Measurements from ENCODE around the gene TTI1. TPM values are rescaled to one million over a fixed set of nuclear protein-coding genes. Genes with fewer than 3 reads are reported as not detected.

The TTI1 gene
- total RNA-seq, 2 donors from 2014 or later, result 10.4 to 12.7 TPM

DNA sequence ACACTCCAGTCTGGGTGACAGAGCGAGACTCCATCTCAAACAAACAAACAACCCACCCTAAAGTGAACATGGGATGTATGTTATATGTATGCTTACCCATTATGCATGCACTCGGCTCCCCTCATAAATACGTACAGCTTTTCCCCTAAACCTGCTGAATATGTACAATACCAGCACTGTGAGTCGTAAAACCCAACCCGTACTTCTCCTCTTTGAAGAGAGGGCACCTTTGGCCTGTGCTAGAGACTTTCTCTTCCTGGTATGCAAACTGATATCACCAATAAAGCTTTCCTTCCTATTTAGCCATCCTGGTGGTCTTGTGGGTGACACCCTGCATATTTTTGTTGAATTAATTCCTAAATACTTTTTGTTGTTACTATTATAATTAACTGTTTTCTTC is 79.1 kb downstream of the TTI1 start:
- no peak for DNase-seq (ENCODE audit: low spot score)
- intact Hi-C loops (cut with DNase I), result no loop called here

- intact Hi-C loops (cut with DNase I), result no loop called here
- no peak for DNase-seq (ENCODE audit: low spot score)
Measured at GRCh38 chr20:37948956-37949355, 84.3 kb downstream of the TTI1 start.

DNA sequence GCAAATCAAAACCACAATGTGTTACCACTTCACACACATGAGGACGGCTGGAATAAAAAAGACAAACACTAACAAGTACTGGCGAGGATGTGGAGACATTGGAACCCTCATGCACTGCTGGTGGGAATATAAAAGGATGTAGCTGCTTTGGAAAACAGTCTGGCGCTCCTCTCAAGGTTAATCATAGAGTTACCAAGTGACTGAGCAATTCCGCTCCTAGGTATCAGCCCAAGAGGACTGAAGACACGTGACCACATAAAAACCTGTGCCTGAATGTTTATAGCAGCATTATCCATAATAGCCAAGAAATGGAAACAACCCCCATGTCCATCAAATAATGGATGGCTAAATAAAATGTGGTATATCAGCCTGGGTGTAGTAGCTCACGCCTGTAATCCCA is 85.3 kb downstream of the TTI1 start:
- intact Hi-C loops (cut with DNase I), result no loop called here
- no peak for DNase-seq (ENCODE audit: low spot score)

GRCh38 chr20:37946946-37947345 is 86.3 kb downstream of the TTI1 start:
- DNase-seq (ENCODE audit: low spot score), result no peak
- intact Hi-C loops (cut with DNase I), result no loop called here

GRCh38 chr20:37945091-37945547 is 88.1 kb downstream of the TTI1 start:
- intact Hi-C loops (cut with DNase I), result no loop called here
- no peak for DNase-seq (ENCODE audit: low spot score)

DNA sequence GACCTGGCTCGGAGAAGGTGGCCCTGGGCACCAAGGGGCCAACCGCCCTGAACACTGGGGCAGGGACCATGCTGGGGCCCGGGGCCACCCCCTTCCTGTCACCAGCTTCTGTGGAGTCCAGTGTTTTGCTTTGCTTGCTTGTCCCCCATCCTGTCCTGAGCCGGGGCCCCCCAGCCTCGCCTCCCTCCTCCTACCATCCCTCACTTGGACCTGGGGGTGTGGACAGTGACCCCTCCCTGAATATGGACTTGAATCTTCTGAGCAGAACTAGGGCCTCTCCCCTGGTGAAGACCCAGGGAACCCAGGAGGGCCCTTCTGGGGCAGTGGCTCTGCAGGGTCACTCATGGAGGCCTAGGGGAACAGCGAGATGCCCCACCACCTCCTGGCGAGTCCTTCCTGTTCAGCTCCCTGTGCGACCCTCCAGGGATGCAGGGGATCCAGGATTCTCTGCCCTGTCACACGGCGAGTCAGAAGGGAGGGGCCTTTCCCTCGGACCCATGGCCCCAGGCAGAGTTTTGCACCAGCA is 88.7 kb downstream of the TTI1 start:
- no peak for DNase-seq (ENCODE audit: low spot score)
- intact Hi-C loops (cut with DNase I), result no loop called here

DNA sequence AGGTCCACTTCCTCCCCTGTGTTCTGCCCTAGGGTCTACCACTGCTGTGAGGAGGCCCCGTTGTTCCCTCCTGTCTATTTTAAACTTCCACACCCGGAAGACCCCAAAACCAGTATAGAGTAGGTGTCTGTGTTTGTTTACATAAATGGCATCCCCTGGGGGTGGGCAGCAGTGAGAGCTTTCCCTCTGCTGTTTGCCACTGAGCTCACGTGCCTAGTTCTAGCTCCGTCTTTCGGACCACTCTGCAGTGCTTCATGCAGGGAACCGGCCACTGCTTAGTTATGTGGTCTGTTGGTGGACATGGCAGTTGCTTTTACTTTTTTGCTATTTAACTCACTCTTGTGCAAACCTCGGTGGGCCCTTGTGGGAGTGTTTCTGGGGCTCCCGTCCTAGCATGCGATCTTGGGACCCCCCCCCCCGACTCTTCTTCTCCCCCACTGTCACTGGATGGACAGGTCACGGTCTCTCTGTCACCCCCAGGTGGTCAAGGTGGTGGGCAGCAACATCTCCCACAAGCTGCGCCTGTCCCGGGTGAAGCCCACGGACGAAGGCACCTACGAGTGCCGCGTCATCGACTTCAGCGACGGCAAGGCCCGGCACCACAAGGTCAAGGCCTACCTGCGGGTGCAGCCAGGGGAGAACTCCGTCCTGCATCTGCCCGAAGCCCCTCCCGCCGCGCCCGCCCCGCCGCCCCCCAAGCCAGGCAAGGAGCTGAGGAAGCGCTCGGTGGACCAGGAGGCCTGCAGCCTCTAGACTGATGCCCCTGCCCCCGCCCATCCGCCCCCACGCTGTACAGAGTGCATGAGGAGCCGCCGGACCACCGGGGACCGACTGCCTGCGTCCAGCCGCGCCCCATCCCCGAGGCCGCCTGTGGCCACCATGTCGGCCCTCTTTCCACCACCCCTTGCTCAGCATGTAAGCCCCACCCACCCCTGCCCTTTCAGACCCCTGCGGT is 89.5 kb downstream of the TTI1 start:
- DNase-seq (ENCODE audit: low spot score), result no peak
- intact Hi-C loops (cut with DNase I), result no loop called here

- DNase-seq (ENCODE audit: low spot score), result no peak
- intact Hi-C loops (cut with DNase I), result no loop called here
Measured at GRCh38 chr20:37943033-37943432, 90.2 kb downstream of the TTI1 start.

DNA sequence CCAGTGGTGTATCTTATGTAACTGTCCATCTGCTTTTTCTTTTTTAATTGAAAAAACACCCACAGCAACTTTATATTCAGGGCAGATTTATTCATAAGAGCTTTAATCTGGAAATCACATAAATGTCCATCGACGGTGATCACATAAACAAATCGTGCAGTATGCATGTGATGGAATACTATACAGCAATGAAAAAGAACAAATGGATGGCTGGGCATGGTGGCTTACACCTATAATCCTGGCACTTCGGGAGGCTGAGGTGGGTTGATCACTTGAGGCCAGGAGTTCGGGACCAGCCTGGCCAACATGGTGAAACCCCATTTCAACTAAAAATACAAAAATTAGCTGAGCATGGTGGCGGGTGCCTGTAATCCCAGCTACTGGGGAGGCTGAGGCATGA is 91.3 kb downstream of the TTI1 start:
- intact Hi-C loops (cut with DNase I), result no loop called here
- DNase-seq (ENCODE audit: low spot score), result no peak

DNA sequence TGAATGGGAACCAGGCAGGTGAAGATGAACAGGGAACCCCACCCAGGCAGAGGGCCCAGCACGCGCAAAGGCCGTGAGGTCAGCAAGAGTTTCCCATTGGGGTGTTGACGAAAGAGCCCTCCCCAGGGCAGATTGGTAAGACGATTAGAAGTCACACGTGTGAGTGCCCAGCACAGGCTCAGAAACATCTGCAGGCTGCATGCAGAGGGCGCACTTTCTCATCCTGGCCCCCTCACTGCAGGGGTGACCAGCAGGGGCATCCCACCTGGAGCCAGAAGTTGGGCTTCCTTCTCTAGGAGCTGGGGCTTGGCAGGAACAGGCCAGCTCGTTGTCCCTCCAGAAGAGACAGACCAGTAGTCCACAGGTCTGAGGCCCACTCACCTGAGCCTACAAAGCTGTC is 91.9 kb downstream of the TTI1 start:
- intact Hi-C loops (cut with DNase I), result no loop called here
- no peak for DNase-seq (ENCODE audit: low spot score)

- intact Hi-C loops (cut with DNase I), result no loop called here
- DNase-seq (ENCODE audit: low spot score), result no peak
Measured at GRCh38 chr20:37940858-37941257, 92.4 kb downstream of the TTI1 start.

DNA sequence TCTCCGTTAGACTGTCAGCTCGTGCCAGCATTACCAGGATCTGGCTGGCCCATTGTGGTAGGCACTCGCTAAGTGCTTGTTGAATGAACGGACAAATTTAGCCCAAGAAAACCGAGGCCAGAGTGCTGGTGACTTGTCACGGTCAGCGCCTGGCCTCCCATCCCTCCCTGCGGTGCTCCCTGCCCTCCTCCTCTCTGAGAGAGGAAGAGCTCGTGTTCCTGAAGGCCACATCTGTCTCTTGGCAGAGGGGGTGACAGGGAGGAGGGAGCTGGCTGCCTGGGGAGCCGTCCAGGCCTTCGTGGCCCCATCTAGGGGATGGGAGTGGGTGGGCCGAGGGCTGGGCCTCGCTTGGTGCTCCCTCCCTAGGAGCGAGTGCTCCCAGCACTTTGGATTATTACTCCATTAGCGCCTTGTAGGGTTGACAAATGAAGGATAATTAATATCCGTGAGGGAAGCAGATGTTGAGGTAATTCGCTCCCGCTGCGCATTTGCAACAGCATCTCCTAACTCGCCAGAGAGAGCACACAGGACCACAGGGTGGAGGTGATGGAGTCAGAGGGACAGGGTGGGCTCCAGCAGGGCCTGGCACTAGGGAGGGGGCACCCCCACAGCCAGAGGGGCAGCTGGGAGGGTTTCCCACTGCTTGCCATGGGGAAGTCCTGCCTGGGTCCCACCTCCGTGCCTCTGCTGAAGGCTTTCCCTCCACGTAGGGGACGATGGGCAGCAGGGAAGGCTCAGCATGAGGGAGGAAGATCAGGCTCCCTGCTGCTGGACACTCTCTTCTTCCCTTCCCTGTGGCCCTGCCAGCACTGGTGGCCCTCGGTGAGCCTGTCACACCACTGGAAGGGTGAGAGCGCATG is 93.3 kb downstream of the TTI1 start:
- DNase-seq (ENCODE audit: low spot score), result no peak
- intact Hi-C loops (cut with DNase I), result no loop called here

DNA sequence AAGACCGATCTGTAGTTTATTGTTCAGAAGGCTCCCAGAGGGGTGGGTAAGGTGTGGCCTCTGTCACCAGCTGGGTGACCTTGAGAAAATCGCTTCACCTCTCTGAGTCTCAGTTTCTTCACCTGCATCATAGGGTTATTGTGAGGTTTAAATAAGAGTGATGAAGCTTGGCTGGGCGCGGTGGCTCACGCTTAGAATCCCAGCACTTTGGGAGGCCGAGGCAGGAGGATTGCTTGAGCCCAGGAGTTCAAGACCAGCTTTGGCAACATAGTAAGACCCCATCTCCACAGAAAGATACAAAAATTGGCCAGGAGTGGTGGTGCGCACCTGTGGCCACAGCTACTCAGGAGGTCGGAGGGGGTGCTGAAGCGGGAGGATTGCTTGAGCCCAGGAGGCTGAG is 94.3 kb downstream of the TTI1 start:
- DNase-seq (ENCODE audit: low spot score), result no peak
- intact Hi-C loops (cut with DNase I), result no loop called here

- intact Hi-C loops (cut with DNase I), result no loop called here
- no peak for DNase-seq (ENCODE audit: low spot score)
Measured at GRCh38 chr20:37938181-37938750, 95.0 kb downstream of the TTI1 start.

DNA sequence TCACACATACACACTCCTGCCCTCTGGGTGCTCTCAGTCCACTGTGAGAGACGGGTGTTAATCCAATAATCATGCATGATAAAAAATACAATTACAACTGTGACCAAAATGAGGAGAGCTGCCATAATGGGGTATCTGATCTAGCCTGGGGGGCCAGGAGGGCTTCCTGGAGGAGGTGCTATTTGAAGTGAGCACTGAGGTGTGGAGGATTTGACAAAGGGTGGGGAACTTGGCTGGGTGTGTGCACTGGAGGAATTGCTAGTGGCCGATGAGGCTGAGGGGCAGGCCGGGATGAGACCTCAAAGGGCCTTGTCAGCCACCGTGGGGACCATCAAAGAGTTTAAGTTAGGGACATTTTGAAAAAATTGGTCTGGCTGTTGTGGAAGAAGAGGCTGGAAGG is 95.6 kb downstream of the TTI1 start:
- no peak for DNase-seq (ENCODE audit: low spot score)

GRCh38 chr20:37936451-37936850 is 96.8 kb downstream of the TTI1 start:
- intact Hi-C loops (cut with DNase I), result no loop called here
- DNase-seq (ENCODE audit: low spot score), result peak; percentile 45

More for the DNA sequence above, 95.6 kb downstream of the TTI1 start:
- intact Hi-C loops (cut with DNase I), result no loop called here

DNA sequence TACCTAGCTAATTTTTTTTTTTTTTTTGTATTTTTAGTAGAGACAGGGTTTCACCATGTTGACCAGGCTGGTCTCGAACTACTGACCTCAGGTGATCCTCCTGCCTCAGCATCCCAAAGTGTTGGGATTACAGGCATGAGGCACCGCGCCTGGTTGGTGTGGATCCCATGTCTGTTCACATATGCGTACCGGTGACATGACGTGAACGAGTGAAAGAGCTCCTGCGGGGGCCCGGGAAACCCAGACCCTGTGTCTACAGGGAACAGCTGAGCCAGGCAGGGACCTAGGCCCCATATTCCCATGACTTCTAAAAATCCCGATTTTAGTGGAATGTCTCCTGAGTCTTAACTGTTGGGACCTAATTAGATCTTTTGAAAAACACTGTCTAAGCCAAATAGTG is 97.2 kb downstream of the TTI1 start:
- intact Hi-C loops (cut with DNase I), result no loop called here
- DNase-seq (ENCODE audit: low spot score), result peak; percentile 58

GRCh38 chr20:37935435-37935834 is 97.8 kb downstream of the TTI1 start:
- intact Hi-C loops (cut with DNase I), result no loop called here
- DNase-seq (ENCODE audit: low spot score), result peak; percentile 67

DNA sequence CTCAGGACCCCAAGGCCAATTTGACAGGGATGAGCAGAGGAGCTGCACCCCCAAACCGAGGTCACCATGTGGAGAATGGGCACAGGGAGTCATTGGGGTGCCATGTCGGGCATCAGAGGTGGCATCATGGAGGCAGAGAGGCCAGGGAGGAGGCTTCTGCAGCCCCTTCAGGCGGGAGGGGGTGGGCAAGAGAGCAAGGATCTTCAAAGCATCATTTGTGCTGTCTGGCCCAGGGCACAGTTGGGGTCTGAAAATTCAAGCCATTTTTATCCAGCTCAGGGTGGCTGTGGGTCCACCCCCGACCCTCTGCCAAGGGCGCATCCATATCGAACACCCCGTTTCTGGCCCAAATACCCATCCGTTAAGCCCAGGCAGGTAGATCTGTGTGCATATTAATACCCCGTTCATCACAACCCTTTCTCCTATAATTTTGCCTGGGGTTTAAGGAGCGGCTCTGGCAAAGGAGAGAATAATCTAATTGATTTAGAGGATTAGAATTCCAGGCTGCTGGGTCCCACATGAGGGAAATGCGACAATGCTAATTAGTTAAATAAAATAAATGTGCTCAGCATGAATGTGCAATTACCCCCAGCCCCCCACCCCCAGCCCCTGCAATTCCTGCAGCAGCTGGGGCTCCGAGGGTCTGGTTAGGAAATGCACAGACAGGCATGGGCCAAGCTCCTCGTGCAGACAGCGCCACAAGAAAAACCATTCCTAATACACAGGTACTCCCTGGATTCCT is 98.5 kb downstream of the TTI1 start:
- peak; percentile 48 for DNase-seq (ENCODE audit: low spot score)
- intact Hi-C loops (cut with DNase I), result no loop called here

Data from posterior vena cava (tissue), 2 donors.